Activated CD4-positive, alpha-beta T cell treated with anti-CD3 and anti-CD28 coated beads, Interleukin-2, amount 50 U/mL, for 1 hour (primary cell): ENCODE data around the gene CBX2.
"Not testable (repeated sequence)": the region's sequence is repeated elsewhere in the genome, so short reads cannot be mapped to it uniquely, and the experiment has no call there.

Source experiments
- DNase-seq: peaks from one replicate; pipeline ENCODE4 v3.0.0-alpha.2; 2020

CBX2 gene

GRCh38 chr17:79772726-79773125 lies 5.2 kb upstream of the CBX2 start:
- DNase-seq, result not testable (repeated sequence)

- DNase-seq, result no peak
Measured at GRCh38 chr17:79774561-79774975, 3.4 kb upstream of the CBX2 start.

- DNase-seq, result no peak
Measured at GRCh38 chr17:79775632-79776031, 2.3 kb upstream of the CBX2 start.

GRCh38 chr17:79776376-79777119 lies 1.4 kb upstream of the CBX2 start:
- DNase-seq, result no peak

GRCh38 chr17:79777120-79777893 lies 641 bp upstream of the CBX2 start:
- no peak for DNase-seq

GRCh38 chr17:79778504-79779083 lies 646 bp downstream of the CBX2 start:
- no peak for DNase-seq

GRCh38 chr17:79779084-79779529 lies 1.2 kb downstream of the CBX2 start:
- DNase-seq, result no peak

- DNase-seq, result no peak
Measured at GRCh38 chr17:79779661-79780365, 1.9 kb downstream of the CBX2 start.

GRCh38 chr17:79781012-79781650 lies 3.2 kb downstream of the CBX2 start:
- no peak for DNase-seq

- DNase-seq, result no peak
Measured at GRCh38 chr17:79781736-79782575, 4.0 kb downstream of the CBX2 start.

- no peak for DNase-seq
Measured at GRCh38 chr17:79783891-79784290, 5.9 kb downstream of the CBX2 start.

GRCh38 chr17:79784353-79785016 lies 6.5 kb downstream of the CBX2 start:
- DNase-seq, result no peak

GRCh38 chr17:79785017-79785899 lies 7.3 kb downstream of the CBX2 start:
- DNase-seq, result no peak

GRCh38 chr17:79785900-79786810 lies 8.2 kb downstream of the CBX2 start:
- DNase-seq, result no peak

- DNase-seq, result no peak
Measured at GRCh38 chr17:79786930-79787643, 9.1 kb downstream of the CBX2 start.

- DNase-seq, result no peak
Measured at GRCh38 chr17:79788455-79788854, 10.5 kb downstream of the CBX2 start.

GRCh38 chr17:79788989-79789942 lies 11.3 kb downstream of the CBX2 start:
- no peak for DNase-seq
